Midbrain (tissue), 1 donor: ENCODE data around the gene PYY.
"Not testable (repeated sequence)": the region's sequence is repeated elsewhere in the genome, so short reads cannot be mapped to it uniquely, and the experiment has no call there.

ENCODE experiments used
- DNase-seq: peaks from one replicate; lab custom pipeline; 2025; lab: John Stamatoyannopoulos, UW

The PYY gene

GRCh38 chr17:43953746-43954145 lies at the start of gene PYY:
TSS of gene PYY (minus strand) at chr17:43953940. CDS start at chr17:43953483, 457 bp downstream.
- DNase-seq: no peak

DNA sequence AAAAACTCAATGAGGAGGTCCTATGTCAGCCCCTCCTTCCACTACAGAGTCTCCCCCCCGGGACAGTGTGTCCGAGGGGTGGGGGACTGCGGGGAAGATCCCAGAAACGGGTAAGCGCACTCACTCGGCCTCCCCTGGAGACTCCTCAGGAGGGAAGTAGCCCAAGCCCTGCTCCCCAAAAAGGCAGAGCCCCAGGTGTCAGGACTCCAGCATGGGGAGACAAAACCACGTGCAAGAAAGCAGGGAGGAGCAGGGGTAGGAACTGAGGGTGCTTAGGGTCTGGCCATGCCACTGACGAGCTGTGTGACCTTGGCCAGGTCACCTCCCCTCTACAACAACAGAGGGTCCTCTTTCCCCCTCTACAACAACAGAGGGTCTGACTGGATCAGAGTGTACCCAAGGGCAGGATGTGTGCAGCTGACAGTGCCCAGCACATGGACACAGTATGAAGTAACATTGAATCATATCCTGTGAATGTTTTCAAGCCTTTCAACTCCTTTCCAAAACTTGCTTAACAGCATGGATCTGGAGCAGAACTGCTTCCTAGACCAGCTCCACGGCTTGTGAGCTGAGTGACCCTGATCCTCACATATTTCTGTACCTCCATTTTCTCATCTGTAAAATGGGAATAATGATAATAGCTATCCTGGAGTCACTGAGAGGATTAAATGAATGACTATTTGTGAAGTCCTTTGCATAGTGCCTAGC lies 48.6 kb upstream of the PYY start:
- DNase-seq: no peak

DNA sequence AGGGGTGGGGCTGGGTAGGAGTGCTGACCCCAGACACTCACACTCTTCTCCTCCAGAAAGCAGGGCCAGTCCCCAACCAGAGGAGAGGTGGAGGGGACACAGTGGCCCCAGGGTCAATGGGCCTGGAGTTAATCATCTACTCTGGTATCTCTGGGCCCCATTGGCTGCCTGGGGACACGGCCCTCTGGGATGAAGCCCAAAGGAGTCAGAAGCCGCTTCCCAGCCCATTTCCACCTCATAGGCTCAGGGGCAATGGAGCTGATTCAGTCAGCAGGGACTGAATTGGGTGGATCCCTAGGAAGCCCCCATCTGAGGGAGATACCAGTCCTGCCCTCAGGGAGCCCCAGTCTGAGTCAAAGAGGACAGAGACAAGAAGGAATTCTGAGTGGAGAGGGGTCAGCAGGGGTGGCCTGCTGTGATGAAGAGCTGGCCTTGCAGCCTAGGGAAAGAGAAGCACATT lies 47.8 kb upstream of the PYY start:
- no peak for DNase-seq

- no peak for DNase-seq
Measured at GRCh38 chr17:44000871-44001460, 47.2 kb upstream of the PYY start.

- no peak for DNase-seq
Measured at GRCh38 chr17:44000141-44000860, 46.6 kb upstream of the PYY start.

- no peak for DNase-seq
Measured at GRCh38 chr17:43999024-43999423, 45.3 kb upstream of the PYY start.

GRCh38 chr17:43998552-43998951 lies 44.8 kb upstream of the PYY start:
- no peak for DNase-seq

- not testable (repeated sequence) for DNase-seq
Measured at GRCh38 chr17:43997180-43997579, 43.4 kb upstream of the PYY start.

DNA sequence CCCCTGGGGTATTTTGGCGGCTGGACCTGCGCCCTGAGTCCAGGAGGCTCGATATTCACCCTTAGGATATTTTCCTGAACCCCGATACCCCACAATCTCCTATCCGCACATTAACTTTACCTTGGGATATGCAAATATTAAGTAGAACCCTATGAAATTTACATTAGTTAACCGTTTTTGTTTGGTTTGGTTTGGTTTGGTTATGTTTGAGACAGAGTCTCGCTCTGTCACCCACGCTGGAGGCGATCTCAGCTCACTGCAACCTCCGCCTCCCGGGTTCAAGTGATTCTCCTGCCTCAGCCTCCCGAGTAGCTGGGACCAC lies 41.4 kb upstream of the PYY start:
- no peak for DNase-seq

- DNase-seq: peak; percentile 65
Measured at GRCh38 chr17:43994272-43995149, 40.8 kb upstream of the PYY start.

- no peak for DNase-seq
Measured at GRCh38 chr17:43992641-43993040, 38.9 kb upstream of the PYY start.

DNA sequence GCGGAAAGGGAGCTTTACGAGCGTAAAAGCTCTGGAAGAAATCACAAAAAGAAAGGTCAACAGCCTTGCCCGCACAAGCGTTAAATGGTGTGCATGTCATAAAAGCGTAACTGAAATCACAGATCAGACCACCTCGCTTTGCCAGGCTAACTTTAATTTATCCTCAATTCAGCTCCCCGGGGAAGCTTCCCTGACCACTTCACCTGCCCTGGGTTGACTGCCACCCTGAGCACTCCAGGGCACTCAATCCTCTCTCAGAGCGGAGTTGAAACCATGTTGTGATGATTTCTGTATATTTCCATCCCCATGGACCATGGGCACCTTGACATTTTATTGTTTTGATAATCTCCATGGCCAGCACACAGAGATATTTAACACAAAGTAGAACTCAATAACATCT lies 34.6 kb upstream of the PYY start:
- no peak for DNase-seq

- DNase-seq: no peak
Measured at GRCh38 chr17:43987131-43988021, 33.6 kb upstream of the PYY start.

DNA sequence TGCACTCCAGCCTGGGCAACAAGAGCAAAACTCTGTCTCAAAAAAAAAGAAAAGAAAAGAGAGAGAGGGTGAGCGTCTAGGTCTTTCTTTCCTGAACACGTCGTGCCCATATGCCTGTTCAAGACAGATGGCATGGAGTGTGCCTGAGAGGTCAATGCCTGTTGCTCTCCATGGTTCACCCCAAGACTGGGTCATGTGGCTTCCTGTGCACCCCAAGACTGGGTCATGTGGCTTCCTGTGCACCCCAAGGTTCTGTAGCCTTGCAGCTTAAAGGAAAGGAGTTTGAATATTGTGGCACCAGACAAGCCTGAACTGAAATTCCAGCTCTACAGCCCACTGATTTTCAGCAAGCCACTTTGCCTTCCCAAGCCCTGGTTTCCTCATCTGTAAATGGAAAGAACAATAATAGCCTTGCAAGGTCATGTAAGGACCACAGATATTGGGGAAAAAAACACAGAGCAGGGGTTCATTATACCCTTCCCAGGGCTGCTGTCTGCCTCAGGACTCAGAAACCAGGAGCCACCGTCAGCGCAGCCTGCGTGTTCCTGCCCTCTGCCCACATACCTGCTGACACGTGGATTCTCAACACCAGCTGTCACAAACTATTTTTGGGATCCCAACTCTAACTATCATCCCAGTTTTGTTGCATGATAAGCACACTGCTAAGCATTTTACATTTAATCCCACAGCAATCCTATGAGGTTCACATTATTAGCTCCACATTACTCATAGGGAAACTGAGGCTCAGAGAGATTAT lies 32.7 kb upstream of the PYY start:
- DNase-seq: no peak

- DNase-seq: no peak
Measured at GRCh38 chr17:43984521-43984920, 30.8 kb upstream of the PYY start.

- DNase-seq: no peak
Measured at GRCh38 chr17:43983515-43984411, 30.0 kb upstream of the PYY start.

DNA sequence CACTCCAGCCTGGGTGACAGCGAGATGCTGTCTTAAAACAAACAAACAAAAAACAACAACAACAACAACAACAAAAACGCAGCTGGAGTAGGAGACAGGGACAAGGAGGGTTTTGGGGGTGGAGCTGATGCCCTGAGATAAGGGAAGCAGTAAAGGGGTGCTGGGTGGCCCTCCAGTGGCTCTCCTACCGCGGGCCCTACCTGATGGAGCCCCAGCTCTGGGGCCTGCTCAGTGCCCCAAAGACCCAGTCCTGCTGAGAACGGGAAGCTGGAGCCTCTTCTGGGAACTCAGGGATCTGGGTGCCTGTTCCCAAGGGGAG lies 29.4 kb upstream of the PYY start:
- no peak for DNase-seq

- DNase-seq: no peak
Measured at GRCh38 chr17:43982171-43982570, 28.4 kb upstream of the PYY start.

GRCh38 chr17:43979671-43980070 lies 25.9 kb upstream of the PYY start:
- DNase-seq: no peak

GRCh38 chr17:43979011-43979410 lies 25.3 kb upstream of the PYY start:
- DNase-seq: no peak
